ENCODE results near the gene HES1. TPM values are rescaled to one million over a fixed set of nuclear protein-coding genes. Genes with fewer than 3 reads are reported as not detected.

The HES1 gene
- total and polyA plus RNA-seq, 9 of the 15 experiments (the other 6 are each of a cell fraction or from before 2014, with no cell fraction given), result 3.4 to 37.0 (median 19.3) TPM

GRCh38 chr3:194142156-194142910, 6.4 kb downstream of the HES1 start (continued):
- TF ChIP-seq MGA (IDR thresholded peaks at IDR 0.05), result peak; percentile 82
- peak; percentile 23; the same call in 1 of the 2 replicates for TF ChIP-seq ZNF449 (CRISPR knock-in tag; IDR thresholded peaks at IDR 0.05)
- TF ChIP-seq ZC3H4 (CRISPR knock-in tag; IDR thresholded peaks at IDR 0.05; ENCODE audit: borderline replicate concordance), result 0 out of 2 replicates have a peak, but pooled peaks have one; percentile 14
- TF ChIP-seq SRSF1 (IDR thresholded peaks at IDR 0.05; ENCODE audit: low read depth, low read length), result no peak
- no peak for TF ChIP-seq SNAPC5 (CRISPR knock-in tag; IDR thresholded peaks at IDR 0.05)
- TF ChIP-seq NR2C1 (IDR thresholded peaks at IDR 0.05), result no peak
- peak; percentile 20; the same call in 1 of the 2 replicates for TF ChIP-seq NR2C1 (tag; IDR thresholded peaks at IDR 0.05)
- TF ChIP-seq GTF2E2 (tag; IDR thresholded peaks at IDR 0.05), result peak; percentile 68; the same call in 1 of the 2 replicates
- TF ChIP-seq HOXB6 (CRISPR knock-in tag; IDR thresholded peaks at IDR 0.05; ENCODE audit: borderline replicate concordance), result no peak
- no peak for TF ChIP-seq ZC3H8 (IDR thresholded peaks at IDR 0.05)
- no peak for TF ChIP-seq BRCA1 (IDR thresholded peaks at IDR 0.05)
- no peak for TF ChIP-seq BRCA1 (CRISPR knock-in tag; IDR thresholded peaks at IDR 0.05)
- 0 out of 2 replicates have a peak, but pooled peaks have one; percentile 26 for TF ChIP-seq MAX (CRISPR knock-in tag; IDR thresholded peaks at IDR 0.05)
